ENCODE results near the gene BNC2. TPM values are rescaled to one million over a fixed set of nuclear protein-coding genes. Genes with fewer than 3 reads are reported as not detected.

The BNC2 gene
- total RNA-seq, 1 donor from 2014 or later: 25.8 TPM

DNA sequence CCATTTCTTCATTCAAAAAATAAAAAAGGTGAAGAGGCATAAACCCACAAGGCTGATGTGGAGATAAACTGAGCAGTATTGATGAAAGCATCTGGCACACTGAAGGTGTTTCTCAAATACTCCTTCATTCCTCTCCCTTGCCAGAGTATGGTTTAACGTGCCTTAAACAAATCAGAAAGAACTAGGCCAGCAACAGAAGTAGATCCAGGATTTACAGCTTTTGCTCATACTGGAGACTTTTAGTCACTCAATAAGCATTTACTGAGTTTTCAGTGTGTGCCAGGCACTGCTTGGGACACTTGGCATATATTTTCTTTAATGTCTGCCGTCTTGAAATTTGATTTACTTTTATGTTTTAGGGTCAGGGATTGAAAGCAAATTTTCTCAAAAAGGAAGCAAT, 53.0 kb downstream of the BNC2 start:
- no peak for DNase-seq

DNA sequence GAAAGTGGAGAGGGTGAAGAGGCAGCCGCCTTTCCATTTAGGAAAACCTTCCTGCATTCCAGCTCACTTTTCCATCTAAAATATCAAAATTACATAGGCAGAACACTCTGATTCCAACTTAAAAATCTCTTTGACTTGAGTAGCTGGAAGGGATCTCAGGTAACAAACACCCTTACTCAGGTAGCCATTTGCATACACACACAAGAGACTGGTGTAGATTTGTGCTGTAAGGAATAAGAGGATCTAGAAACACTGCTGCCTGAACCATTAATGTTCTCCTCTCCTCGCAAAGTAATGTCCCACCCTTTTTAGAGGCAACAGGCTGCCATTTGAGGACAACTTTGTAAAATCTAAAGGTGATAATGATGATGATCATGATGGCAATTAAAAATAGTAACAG, 53.5 kb downstream of the BNC2 start:
- no peak for DNase-seq

DNA sequence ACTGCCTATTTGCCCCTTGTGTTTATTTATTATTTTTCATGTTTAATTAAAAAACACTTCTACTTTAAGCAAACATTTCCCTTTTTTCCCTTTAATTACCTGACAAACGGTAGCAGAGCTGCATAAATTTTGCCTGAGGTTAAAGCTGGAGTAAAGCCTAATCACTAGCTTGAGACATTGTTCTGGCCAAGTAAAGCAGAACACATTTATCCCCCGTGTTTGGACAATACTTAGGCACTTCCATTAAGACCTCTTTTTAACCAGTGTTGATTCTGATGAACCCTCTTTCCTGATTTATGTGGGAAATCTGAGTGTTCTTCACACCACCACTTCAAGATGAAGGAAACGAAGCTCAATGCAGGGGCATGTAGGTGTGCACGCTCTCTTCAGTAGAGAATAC, 54.5 kb downstream of the BNC2 start:
- no peak for DNase-seq

- no peak for DNase-seq
Measured at GRCh38 chr9:16815079-16815478, 55.4 kb downstream of the BNC2 start.

- DNase-seq: no peak
Measured at GRCh38 chr9:16813838-16814237, 56.6 kb downstream of the BNC2 start.

DNA sequence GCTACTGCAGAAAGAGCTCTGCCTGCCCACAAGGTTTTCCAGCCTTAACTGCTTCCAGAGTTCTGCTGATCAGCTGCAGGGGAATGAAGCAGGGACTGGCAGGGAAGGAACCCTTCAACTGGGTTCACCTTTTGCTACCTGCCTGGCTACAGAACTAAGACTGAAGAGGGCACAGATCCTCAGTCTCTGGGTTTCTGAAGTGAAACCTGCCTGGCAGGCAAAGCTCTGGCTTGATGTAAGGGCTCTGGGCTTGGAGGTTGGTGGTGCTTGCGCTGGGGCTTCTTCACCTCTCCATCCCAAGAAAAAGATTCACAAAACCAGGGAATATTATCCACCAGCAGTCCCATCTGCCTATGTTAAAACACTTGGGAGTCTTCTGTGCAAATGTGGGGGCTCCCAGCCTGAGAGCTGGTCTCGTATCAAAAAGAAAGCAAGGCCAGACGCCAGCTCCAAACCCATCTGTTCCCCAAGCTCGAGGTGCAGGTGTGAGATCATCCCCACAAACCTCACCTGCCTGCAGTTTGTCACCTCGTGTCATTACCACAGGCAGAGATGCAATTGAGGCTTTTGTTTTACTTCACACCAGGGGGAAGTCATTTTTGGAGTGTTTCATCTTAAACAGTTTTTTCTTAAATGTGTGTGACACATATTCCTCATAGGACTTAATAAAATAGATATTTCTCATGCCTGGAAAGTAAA, 58.3 kb downstream of the BNC2 start:
- DNase-seq: no peak

DNA sequence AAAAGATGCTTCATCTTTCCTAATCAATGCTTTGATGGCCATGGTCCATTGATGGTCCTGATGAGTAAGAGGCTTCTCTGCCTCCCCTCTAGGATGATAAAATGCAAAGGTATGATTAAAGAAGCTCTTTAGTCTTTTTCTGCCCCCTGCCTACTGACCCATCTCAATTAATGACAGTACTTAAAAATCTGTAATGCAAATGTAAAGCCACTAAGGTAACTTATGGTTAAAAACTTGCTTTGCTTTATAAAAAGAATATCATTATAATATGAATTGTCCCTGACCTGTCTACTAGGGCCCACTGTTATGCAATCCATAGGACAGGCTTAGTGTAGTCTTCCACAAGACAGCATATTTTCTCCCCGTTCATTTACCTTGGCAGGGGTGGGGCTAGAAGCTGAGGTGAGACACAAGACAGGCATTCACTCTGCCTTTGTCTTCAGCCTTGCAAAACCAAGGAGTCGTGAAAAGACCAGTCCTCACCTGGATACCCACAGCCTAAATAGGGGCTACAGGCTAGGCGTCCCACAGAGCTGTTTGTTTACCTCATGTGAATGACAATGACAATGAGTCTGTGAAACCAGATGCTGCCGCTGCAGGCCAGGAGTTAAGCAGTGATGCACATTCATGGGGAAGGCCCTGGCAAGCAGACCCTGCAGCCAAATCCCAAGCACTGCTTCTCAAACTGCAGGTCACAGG, 60.4 kb downstream of the BNC2 start:
- no peak for DNase-seq

- DNase-seq: no peak
Measured at GRCh38 chr9:16806674-16807073, 63.8 kb downstream of the BNC2 start.

DNA sequence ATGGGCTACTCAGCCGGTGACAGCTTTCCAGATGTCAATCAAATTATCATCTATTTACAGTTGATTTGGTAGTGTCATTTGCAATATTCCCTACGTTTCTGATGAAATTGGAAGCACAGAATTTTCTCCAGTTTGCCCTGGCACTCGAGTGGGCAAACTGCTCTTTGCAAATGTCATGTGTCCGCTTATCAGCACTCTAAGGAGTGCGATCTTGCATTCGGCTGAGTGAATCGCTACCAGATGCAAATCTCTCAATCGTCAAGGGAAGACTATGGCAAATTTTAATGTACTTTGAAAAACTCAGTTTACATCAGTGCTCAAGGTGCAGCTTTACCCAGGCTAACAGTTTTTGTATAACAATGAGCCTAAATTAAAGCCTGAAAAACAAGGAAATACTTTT, 66.8 kb downstream of the BNC2 start:
- no peak for DNase-seq

GRCh38 chr9:16801871-16802466, 68.5 kb downstream of the BNC2 start:
- no peak for DNase-seq

DNA sequence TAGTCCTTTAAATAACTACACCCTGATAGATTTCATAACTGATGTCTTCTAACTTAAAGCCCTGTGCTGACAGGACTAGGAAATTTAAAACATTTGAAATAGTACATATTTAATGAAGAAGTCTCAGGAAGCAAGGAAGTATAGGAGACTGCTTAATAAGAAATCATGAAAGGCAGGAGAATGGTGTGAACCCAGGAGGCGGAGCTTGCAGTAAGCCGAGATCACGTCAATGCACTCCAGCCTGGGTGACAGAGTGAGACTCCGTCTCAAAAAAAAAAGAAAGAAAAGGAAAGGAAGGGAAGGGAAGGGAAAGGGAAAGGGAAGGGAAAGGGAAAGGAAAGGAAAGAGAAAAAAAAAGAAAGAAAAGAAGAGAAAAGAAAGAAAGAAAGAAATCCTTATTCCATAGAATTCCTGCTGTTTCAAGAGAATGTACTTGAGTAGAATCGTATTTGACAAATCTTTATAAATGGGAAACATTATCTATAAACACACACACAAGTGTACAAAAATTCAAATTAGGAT, 74.1 kb downstream of the BNC2 start:
- DNase-seq: no peak

- peak; percentile 62 for DNase-seq
Measured at GRCh38 chr9:16794871-16795639, 75.4 kb downstream of the BNC2 start.

GRCh38 chr9:16794103-16794502, 76.4 kb downstream of the BNC2 start:
- no peak for DNase-seq

- no peak for DNase-seq
Measured at GRCh38 chr9:16787724-16788123, 82.7 kb downstream of the BNC2 start.

DNA sequence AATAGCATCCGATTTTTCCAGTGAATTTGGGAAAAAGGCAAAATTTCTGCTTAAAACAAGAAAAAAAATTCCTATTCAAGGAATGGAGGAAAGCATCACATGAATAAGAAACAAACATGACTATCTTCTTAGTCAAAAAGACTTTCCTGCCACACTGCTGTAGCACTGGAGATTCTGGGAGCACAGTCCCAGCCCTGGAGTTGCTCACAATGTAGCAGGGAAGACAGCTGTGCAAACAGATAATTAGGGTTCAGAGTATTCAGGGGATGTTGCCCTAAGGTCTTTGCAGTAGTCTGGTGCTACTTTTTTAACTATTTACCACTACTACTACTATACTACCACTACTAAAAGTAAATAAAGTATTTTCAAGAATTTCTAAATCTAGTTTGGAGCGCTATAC, 86.5 kb downstream of the BNC2 start:
- DNase-seq: no peak

DNA sequence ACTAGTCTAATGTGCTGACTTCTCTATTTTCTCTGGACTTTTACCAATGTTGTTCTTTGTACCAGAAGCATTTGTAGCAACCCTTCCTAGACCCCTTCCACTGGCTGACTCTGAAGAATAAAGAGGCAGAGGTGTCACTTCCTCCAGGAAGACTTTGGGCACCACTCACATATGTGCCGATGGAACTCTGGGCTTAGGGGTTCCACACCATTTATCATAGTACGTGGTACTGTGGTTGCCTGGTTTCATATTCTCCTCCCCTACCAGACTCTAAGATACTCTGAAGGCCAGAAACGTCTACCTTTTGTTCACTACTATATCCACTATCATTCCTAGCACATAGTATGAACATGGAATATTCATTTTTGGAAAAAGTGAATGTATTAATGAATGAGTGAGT, 88.0 kb downstream of the BNC2 start:
- DNase-seq: no peak

GRCh38 chr9:16775330-16775729, 95.1 kb downstream of the BNC2 start:
- DNase-seq: no peak

- no peak for DNase-seq
Measured at GRCh38 chr9:16773617-16774016, 96.9 kb downstream of the BNC2 start.

GRCh38 chr9:16773116-16773515, 97.4 kb downstream of the BNC2 start:
- DNase-seq: no peak

GRCh38 chr9:16771356-16771755, 99.1 kb downstream of the BNC2 start:
- no peak for DNase-seq

- no peak for DNase-seq
Measured at GRCh38 chr9:16769291-16769690, 101.2 kb downstream of the BNC2 start.

DNA sequence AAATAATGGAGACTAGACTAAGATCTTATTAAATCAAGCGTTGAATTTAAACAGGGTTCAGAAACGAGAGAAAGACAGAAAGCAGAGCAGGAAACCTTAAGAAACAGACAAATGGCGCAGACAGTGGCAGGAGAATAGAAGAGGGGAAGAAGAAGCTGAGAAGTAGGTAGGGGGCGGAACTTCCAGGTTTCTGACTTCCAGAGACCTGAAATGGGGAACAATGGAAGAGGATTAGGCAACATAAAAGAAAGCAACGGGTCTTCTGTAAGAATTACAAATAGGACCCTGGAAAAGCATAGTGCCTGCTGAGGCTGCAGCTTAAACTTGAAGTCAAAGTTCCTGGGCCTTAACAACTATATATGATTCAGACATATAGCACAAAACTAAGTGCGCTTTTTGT, 101.7 kb downstream of the BNC2 start:
- no peak for DNase-seq

GRCh38 chr9:16767366-16767765, 103.1 kb downstream of the BNC2 start:
- DNase-seq: no peak
